ENCODE data around the gene CAPS2. TPM values are rescaled to one million over a fixed set of nuclear protein-coding genes. Genes with fewer than 3 reads are reported as not detected.

Gene CAPS2
- total RNA-seq, 1 experiment from 2014 or later = 2.8 TPM

Other genes with a start within 250 kb of the CAPS2 start
- not detected in 2 replicates for gene KCNC2, start 120.5 kb downstream of the CAPS2 start, total RNA-seq (2014; rRNA removed; shearing (Covaris generic))
- not detected in 2 replicates for gene GLIPR1L1, start 4.3 kb upstream of the CAPS2 start, total RNA-seq (2014; rRNA removed; shearing (Covaris generic))
- 0.39 TPM in 1 of 2 replicates, not detected in the other for gene GLIPR1L2, start 60.8 kb upstream of the CAPS2 start, total RNA-seq (2014; rRNA removed; shearing (Covaris generic))
- 0.52 and 1.2 TPM in 2 replicates for gene GLIPR1, start 150.4 kb upstream of the CAPS2 start, total RNA-seq (2014; rRNA removed; shearing (Covaris generic))
- 12.1 and 14.6 TPM in 2 replicates for gene KRR1, start 181.3 kb upstream of the CAPS2 start, total RNA-seq (2014; rRNA removed; shearing (Covaris generic))